Sigmoid colon (tissue), 4 donors: ENCODE measurements around the gene MRPL55.

Source experiments
- EP300 ChIP-seq, 4 donors: sonication (generic); formaldehyde crosslinking; IDR thresholded peaks; one replicate each; pipeline ENCODE4 v1.6.1; 2017; ENCODE audit warnings: antibody characterized with exemption in 4 of 4
- POLR2A ChIP-seq, 2 donors: fragments of 450-650 bp; IDR thresholded peaks; one replicate each; pipeline ENCODE4 v1.6.1; 2016; ENCODE audit warnings: antibody characterized with exemption in 2 of 2, mild to moderate bottlenecking in 2 of 2, moderate library complexity in 2 of 2

DNA sequence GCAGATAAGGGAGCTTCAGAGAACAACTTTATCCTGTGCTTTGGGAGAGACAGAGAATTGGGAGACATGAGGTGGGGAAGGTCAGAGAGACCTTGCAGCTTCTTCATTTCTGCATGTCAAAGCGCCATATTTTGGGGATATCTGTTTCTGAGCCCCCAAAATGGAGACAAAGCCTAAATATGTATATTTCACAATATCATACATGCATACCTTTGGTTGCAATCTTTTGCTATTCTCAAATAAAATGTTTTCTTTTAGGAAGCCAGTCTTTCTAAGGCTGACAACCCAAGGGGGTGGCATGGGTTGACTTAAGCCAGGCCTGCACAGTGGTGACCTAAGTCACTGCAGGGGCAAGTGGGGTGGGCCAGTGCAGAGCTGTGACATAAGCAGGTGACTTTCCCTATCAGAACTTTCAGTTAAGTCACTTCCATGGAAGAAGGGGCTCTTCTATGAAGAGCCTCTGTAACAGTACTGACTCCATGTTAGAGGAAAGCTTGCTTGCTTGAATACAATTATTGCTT is 13.9 kb upstream of the MRPL55 start:
- TF ChIP-seq EP300 (IDR thresholded peaks at IDR 0.05) (no peak), POLR2A (IDR thresholded peaks at IDR 0.05) (no peak)
